ENCODE data around the gene TDRD1. TPM values are rescaled to one million over a fixed set of nuclear protein-coding genes. Genes with fewer than 3 reads are reported as not detected.

The TDRD1 gene
- total RNA-seq, 4 donors from 2014 or later = 0.17 to 0.42 (median 0.40) TPM; not detected in 1

DNA sequence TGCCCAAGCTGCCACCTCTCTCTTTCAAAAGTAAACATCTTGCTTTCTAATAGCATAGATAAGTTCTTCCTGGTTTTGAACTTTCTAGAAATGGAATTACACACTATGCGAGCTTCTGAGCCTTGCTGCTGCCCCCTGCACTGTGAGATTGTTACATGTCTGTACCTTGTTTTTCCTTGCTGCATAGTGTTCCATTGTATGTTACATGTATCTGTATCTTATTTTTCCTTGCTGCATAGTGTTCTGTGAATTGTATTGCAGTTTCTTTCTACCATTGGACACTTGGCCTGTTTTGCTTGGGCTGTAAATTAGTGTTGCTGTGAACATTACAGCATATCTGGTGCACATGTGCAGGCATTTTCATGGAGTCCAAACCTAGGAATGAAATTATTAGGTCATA is 35.9 kb downstream of the TDRD1 start:
- no peaks in the 10 kb centered on the region for H3K9me3 ChIP-seq
- H3K27me3 ChIP-seq = no peaks in the 10 kb centered on the region
- WGBS = 100% methylated on average over 1 of the region's 1 CpG
- no peak for DNase-seq (ENCODE audit: low spot score in 2 of 2)
- no peak overlapping the region for H3K27ac ChIP-seq
- no peak for TF ChIP-seq EP300 (IDR thresholded peaks at IDR 0.05)
- TF ChIP-seq, protein P1, sequence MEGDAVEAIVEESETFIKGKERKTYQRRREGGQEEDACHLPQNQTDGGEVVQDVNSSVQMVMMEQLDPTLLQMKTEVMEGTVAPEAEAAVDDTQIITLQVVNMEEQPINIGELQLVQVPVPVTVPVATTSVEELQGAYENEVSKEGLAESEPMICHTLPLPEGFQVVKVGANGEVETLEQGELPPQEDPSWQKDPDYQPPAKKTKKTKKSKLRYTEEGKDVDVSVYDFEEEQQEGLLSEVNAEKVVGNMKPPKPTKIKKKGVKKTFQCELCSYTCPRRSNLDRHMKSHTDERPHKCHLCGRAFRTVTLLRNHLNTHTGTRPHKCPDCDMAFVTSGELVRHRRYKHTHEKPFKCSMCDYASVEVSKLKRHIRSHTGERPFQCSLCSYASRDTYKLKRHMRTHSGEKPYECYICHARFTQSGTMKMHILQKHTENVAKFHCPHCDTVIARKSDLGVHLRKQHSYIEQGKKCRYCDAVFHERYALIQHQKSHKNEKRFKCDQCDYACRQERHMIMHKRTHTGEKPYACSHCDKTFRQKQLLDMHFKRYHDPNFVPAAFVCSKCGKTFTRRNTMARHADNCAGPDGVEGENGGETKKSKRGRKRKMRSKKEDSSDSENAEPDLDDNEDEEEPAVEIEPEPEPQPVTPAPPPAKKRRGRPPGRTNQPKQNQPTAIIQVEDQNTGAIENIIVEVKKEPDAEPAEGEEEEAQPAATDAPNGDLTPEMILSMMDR (IDR thresholded peaks at IDR 0.05) = no peak
- no peak for TF ChIP-seq POLR2AphosphoS5 (IDR thresholded peaks at IDR 0.05)
- TF ChIP-seq POLR2A (IDR thresholded peaks at IDR 0.05) = no peak
- no peak overlapping the region for H3K4me3 ChIP-seq
- no peaks in the 10 kb centered on the region for H3K4me1 ChIP-seq
- no peaks in the 10 kb centered on the region for H3K36me3 ChIP-seq

DNA sequence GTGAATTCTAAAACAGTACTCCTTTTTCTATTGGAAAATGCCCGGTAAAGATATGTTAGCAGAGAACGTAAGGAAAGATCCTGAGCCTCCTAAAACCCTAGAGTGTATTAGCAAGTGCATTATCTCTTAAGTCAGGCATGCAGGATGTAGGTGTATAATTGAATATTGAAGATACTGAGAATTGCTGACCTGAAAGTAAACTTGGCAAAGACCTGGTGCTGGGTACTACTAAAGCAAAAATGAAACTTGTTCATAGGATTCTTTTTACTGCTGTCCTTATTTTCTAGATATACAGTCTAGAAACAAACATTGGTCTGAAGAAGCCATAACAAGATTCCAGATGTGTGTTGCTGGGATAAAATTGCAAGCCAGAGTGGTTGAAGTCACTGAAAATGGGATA is 41.1 kb downstream of the TDRD1 start:
- Histone ChIP-seq H3K36me3 (no peaks in the 10 kb centered on the region), H3K4me3 (no peak overlapping the region), H3K9me3 (no peaks in the 10 kb centered on the region), H3K27me3 (no peaks in the 10 kb centered on the region), H3K4me1 (no peaks in the 10 kb centered on the region), H3K27ac (no peak overlapping the region)
- 84% methylated on average over 2 of the region's 2 CpGs for WGBS
- TF ChIP-seq POLR2A (IDR thresholded peaks at IDR 0.05) (no peak), EP300 (IDR thresholded peaks at IDR 0.05) (no peak), POLR2AphosphoS5 (IDR thresholded peaks at IDR 0.05) (no peak)
- TF ChIP-seq, protein P1 (IDR thresholded peaks at IDR 0.05) = no peak
- DNase-seq (ENCODE audit: low spot score in 2 of 2) = no peak

DNA sequence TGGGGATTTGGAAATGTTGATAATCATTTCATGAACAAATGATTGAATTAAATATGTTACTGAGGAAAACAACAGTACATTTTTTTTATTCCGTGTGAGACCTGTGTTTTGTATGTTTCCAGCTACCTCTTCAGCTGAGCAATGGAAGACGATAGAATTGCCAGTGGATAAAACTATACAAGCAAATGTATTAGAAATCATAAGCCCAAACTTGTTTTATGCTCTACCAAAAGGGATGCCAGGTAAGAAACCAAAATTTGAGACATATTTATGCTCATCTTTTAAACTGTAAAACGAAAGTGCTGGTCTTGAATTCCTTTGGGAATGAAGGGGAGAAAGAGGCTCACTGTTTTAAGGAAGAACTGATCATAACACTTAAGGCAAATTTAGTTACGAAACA is 42.1 kb downstream of the TDRD1 start:
- H3K9me3 ChIP-seq = no peaks in the 10 kb centered on the region
- H3K27me3 ChIP-seq = no peaks in the 10 kb centered on the region
- DNase-seq (ENCODE audit: low spot score in 2 of 2) = no peak
- H3K36me3 ChIP-seq = no peaks in the 10 kb centered on the region
- no peaks in the 10 kb centered on the region for H3K4me1 ChIP-seq
- 63% methylated on average over 4 of the region's 4 CpGs for WGBS
- H3K4me3 ChIP-seq = no peak overlapping the region
- H3K27ac ChIP-seq = no peak overlapping the region
- TF ChIP-seq, protein P1 (IDR thresholded peaks at IDR 0.05) = no peak
- TF ChIP-seq POLR2AphosphoS5 (IDR thresholded peaks at IDR 0.05) = no peak
- TF ChIP-seq POLR2A (IDR thresholded peaks at IDR 0.05) = no peak
- no peak for TF ChIP-seq EP300 (IDR thresholded peaks at IDR 0.05)

DNA sequence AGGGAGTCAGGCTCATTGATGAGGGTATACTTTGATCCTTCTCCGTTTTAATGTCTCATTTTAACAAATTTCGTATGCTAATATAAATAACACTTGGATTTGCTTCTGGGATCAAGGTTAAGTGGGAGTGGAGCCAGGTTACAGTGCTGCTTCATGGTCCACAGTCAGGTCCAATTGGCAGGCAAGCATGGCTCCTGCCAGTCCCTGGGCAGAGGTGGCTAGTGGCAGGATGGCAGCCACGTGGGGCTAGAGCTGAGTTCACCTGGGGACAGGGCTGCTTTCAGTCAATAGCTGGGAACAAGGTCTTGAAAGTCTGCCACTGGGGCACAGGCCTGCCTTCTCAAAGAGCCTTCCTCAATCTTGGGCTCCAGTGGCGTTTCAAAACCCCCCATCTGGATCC is 43.9 kb downstream of the TDRD1 start:
- Histone ChIP-seq H3K4me1 (no peaks in the 10 kb centered on the region), H3K27ac (no peak overlapping the region), H3K9me3 (no peaks in the 10 kb centered on the region), H3K4me3 (no peak overlapping the region), H3K36me3 (no peaks in the 10 kb centered on the region), H3K27me3 (no peaks in the 10 kb centered on the region)
- 85% methylated on average over 4 of the region's 4 CpGs for WGBS
- DNase-seq (ENCODE audit: low spot score in 2 of 2) = no peak
- TF ChIP-seq POLR2AphosphoS5 (IDR thresholded peaks at IDR 0.05) (no peak), EP300 (IDR thresholded peaks at IDR 0.05) (no peak), POLR2A (IDR thresholded peaks at IDR 0.05) (no peak)
- TF ChIP-seq, protein P1 (IDR thresholded peaks at IDR 0.05) = no peak

DNA sequence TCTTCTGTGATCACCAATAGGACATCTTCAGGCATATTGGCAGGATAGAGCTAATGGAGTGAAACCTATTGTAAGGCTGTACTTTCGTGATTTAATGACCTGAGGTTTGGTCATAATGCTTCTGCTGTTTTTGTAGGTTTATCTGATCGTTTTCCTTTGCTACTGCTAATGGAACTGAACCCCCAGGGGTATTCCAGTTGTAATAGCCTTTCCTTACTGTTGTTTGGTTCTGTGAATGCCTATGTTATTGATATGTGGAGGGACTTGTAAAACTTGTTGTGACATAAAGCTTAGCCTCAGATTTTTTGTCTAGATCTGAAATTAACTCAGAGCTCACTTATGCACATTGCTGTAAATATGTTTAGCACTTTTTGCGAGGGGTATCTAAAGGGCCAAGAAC is 49.0 kb downstream of the TDRD1 start:
- DNase-seq (ENCODE audit: low spot score in 2 of 2) = no peak
- TF ChIP-seq, protein P1 (IDR thresholded peaks at IDR 0.05) = no peak
- no peak for TF ChIP-seq POLR2A (IDR thresholded peaks at IDR 0.05)
- TF ChIP-seq POLR2AphosphoS5 (IDR thresholded peaks at IDR 0.05) = no peak
- TF ChIP-seq EP300 (IDR thresholded peaks at IDR 0.05) = no peak
- WGBS = 62% methylated on average over 3 of the region's 3 CpGs
- Histone ChIP-seq H3K9me3 (no peaks in the 10 kb centered on the region), H3K36me3 (no peaks in the 10 kb centered on the region), H3K4me3 (no peak overlapping the region), H3K27ac (no peak overlapping the region), H3K27me3 (no peaks in the 10 kb centered on the region), H3K4me1 (no peaks in the 10 kb centered on the region)

Data from suprapubic skin (tissue), 4 donors.